SIG-M5 treated with dmso at 0.1 percent for 504 hours (cell line): ENCODE results near the gene CORO7.
A peak's percentile ranks its signal among the peaks of the same experiment; 100 is the strongest.

Source experiments
- DNase-seq: peaks from one replicate; lab custom pipeline; 2025; ENCODE audit not compliant: unreplicated experiment; lab: John Stamatoyannopoulos, UW

The CORO7 gene

DNA sequence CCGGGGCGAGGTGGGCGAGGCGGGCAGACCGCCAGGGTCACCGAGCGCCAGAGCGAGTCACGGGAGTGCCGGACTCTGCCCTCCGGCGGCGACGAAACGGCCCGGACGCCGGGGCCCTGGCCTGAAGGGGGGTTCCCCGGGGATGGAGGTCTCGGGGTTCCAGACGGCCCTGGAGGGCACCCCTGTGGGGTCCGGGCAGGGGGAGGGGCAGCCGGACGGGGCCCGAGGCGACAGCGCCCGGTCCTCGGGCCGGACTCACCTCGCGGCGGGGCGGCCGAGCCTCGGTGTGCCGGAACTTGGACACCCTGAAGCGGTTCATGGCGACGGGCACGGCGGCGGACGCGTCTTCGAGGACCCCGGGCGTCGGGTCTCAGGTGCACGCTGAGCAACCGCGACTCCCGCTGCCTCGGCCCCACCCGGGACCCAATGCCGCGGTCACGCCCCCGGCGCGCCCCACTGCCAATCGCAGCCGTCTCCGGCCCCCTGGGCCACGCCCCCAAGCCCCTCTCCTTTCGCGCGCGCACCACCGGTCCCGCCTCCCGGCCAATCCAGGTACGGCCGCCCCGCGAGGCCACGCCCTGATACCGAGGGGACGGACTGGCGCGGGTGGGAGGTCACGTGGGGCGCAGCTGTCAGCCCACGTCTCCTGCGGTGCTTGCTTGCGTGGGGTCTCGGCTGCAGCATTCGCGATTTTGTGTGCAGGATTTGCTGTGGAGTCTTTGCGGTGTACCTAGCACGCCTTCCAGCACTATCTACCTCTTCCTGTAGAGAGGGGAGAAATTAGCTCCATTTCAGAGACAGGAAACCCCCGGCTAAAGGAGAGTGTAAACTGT is at the start of gene CORO7:
TSS of gene CORO7 (minus strand) at position 397 of the 833 bp plus-strand sequence. CDS start at position 319, 78 bp downstream.
- peak; percentile 84 for DNase-seq

DNA sequence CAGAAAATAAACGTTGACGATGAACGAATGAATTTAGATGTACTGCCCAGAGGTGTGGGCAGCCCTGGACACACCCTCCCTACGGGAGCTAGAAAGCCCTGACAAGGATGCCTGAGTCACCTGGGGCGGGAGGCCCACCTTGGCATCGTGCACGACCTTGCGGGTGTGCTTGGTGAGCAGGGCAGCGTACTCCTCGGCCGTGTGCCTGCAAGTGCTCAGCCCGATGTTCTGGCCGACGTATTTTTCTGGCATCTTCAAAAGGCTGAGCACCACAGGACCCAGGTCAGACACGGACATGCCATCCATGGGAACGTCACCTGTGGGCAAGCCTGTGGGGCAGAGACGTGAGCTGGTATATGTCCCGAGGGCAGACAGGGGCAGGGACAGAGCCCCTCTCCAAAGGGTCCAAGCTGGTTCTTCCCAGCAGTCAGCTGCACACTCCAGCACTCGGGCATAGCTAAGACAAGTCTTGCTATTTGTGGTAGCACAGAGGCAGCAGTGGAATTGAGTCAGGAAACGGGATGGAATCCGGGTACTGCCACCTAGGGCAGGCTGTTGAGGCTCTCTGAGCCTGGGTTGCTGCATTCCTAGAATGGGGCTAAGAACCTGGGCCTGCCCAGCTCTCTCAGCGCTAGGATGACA is 47.2 kb upstream of the CORO7 start:
- no peak for DNase-seq

- DNase-seq, result no peak
These were observed 45.1 kb upstream of the CORO7 start for GRCh38 chr16:4461250-4462085.

GRCh38 chr16:4460936-4461249 is 44.5 kb upstream of the CORO7 start:
- DNase-seq, result no peak

DNA sequence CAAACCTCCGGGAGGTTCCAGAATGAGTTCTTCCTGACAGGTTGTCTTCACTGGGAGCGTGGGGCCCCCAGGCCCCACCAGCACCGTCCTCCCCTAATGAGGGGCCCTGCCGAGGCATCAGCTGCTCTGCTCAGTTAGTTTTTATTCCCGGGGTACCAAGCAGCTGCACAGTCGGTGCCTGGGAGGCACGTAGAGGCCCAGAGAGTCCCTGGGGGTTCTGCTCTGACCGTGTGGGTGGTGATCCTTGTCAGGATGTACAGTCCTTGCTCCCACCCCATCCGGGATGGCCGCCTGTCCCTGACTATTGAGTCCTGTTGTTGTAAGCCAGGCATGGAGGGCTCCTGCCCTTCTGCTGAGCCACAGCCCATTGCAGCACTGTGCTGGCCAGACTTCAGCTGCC is 39.6 kb upstream of the CORO7 start:
- DNase-seq, result no peak

DNA sequence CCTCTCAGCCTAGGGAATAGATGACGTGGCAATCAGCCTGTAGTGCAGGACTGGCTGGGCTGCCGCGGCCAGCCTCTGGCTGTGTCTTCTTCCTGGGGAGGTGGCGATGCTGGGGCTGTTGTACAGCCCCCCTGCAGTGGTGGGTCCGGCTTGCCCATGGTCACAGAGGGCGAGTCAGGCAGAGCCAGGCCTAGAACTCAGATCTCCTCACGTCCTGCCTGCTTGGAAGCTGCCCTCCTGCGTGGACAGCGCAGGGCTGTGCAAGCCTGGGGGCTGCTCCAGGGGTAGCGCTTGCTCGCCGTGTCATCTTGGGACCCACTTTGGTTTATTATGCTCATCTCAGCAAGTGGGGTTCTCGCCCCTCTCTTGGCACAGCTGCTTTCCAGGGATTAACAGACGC is 38.7 kb upstream of the CORO7 start:
- no peak for DNase-seq

GRCh38 chr16:4454623-4455022 is 38.2 kb upstream of the CORO7 start:
- no peak for DNase-seq

DNA sequence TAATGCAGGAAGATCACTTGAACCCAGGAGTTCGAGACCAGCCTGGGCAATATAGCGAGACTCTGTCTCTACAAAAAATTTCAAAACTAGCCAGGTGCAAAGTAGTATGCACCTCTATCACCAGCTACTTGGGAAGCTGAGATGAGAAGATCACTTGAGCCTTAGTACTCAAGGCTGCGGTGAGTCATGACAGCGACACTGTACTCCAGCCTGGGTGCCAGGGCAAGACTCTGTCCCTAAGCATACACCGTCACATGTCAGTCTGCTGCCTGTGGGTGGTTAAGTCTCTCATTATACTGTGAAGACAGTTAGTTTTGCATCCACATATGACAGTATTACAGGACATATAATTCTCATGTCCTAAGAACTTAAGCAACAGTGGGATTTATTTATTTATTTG is 36.3 kb upstream of the CORO7 start:
- DNase-seq, result no peak

- DNase-seq, result no peak
These were observed 34.6 kb upstream of the CORO7 start for GRCh38 chr16:4450931-4451519.

GRCh38 chr16:4450430-4450829 is 34.0 kb upstream of the CORO7 start:
- no peak for DNase-seq

DNA sequence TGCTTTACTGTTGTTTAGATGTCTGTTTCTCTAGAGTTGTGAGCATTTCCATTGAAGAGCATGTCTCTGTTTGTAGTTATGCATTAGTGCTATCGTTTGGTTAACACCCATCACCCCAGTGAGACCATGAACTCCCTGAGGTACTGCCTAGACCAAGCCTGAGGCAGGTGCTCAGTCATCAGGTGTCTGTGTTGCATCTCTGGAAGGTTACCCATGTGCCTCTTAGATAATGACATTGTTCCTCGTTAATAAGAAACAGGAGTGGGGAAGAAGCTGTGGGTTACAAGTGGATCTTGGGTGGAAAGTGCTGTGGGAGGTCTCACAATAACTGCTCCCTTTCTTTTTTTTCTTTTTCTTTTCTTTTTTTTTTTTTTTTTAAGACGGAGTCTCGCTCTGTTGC is 27.6 kb upstream of the CORO7 start:
- no peak for DNase-seq

GRCh38 chr16:4443271-4443670 is 26.9 kb upstream of the CORO7 start:
- DNase-seq, result no peak

GRCh38 chr16:4442371-4442770 is 26.0 kb upstream of the CORO7 start:
- no peak for DNase-seq

DNA sequence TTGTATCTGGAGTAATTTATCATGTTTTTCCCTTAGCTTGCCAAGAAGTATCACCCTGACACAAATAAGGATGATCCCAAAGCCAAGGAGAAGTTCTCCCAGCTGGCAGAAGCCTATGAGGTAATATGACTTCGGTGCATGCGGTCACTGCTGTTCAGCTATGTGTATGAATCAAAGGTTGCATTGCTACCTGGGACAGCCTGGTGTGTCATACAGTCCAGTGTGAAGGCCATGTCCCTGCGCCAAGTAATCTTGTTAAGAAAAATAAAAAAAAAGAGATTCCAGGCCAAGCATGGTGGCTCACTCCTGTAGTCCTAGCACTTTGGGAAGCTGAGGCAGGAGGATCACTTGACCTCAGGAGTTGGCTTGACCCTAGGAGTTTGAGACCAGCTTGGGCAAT is 21.0 kb upstream of the CORO7 start:
- no peak for DNase-seq

GRCh38 chr16:4435337-4436067 is 19.1 kb upstream of the CORO7 start:
- no peak for DNase-seq

- DNase-seq, result no peak
These were observed 17.8 kb upstream of the CORO7 start for GRCh38 chr16:4433914-4434787.

- no peak for DNase-seq
These were observed 16.8 kb upstream of the CORO7 start for GRCh38 chr16:4433228-4433627.

GRCh38 chr16:4431023-4431422 is 14.6 kb upstream of the CORO7 start:
- DNase-seq, result no peak

GRCh38 chr16:4428500-4428899 is 12.1 kb upstream of the CORO7 start:
- no peak for DNase-seq
